ENCODE measurements around the gene TRAPPC14.

DNA sequence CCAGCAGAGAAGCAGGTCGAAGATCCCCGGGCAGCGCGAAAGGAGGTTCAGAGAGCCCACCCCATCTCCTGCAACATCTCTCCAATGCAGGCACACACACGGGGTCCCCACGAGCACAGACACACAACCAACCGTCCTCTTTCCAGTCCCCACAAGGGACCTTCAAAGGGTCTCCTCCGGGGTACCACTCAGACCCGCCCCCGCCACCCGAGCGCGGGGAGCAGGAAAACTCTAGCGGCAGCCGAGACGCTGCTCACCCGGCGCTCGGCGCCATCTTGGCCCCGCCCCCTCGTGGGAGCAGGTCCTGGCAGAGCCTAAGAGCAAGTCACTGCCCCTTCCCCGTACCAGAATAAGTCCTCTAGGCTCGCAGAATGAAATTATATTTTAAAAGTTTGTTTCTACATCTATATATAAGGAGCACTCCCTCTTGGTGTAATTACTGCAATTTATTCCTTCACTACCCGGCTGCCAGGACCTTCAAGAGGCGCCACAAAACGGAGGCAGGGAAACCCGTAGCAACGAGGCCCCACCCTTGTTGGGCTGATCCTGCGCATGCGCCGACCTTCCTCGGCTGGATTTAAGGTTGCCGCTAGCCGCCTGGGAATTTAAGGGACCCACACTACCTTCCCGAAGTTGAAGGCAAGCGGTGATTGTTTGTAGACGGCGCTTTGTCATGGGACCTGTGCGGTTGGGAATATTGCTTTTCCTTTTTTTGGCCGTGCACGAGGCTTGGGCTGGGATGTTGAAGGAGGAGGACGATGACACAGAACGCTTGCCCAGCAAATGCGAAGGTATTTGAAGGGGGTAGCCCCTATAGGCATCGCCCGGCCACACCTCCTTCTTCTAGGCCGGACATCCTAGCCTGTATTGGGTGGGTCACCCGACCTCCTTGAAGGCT is 39.2 kb downstream of the TRAPPC14 start, which contains the start of the genes CNPY4 and TAF6:
- TF ChIP-seq ZNF584 (CRISPR knock-in tag; IDR thresholded peaks at IDR 0.05; ENCODE audit: low read depth) (no peak), TRIM24 (IDR thresholded peaks at IDR 0.05) (no peak), ZNF76 (CRISPR knock-in tag; IDR thresholded peaks at IDR 0.05; ENCODE audit: borderline replicate concordance) (0 out of 2 replicates have a peak, but pooled peaks have one; percentile 47), ZNF263 (CRISPR knock-in tag; IDR thresholded peaks at IDR 0.05; ENCODE audit: borderline replicate concordance) (no peak), CBFB (CRISPR knock-in tag; IDR thresholded peaks at IDR 0.05) (no peak), ZBTB7A (IDR thresholded peaks at IDR 0.05; ENCODE audit: borderline replicate concordance, control insufficient read depth, low read depth, low read length) (peak; percentile 73; the same call in 1 of the 2 replicates), HDAC2 (IDR thresholded peaks at IDR 0.05) (peak; percentile 53; the same call in 1 of the 2 replicates), ZNF121 (CRISPR knock-in tag; conservative IDR thresholded peaks at IDR 0.05) (no peak)
- TF ChIP-seq, protein P1, sequence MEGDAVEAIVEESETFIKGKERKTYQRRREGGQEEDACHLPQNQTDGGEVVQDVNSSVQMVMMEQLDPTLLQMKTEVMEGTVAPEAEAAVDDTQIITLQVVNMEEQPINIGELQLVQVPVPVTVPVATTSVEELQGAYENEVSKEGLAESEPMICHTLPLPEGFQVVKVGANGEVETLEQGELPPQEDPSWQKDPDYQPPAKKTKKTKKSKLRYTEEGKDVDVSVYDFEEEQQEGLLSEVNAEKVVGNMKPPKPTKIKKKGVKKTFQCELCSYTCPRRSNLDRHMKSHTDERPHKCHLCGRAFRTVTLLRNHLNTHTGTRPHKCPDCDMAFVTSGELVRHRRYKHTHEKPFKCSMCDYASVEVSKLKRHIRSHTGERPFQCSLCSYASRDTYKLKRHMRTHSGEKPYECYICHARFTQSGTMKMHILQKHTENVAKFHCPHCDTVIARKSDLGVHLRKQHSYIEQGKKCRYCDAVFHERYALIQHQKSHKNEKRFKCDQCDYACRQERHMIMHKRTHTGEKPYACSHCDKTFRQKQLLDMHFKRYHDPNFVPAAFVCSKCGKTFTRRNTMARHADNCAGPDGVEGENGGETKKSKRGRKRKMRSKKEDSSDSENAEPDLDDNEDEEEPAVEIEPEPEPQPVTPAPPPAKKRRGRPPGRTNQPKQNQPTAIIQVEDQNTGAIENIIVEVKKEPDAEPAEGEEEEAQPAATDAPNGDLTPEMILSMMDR (IDR thresholded peaks at IDR 0.05 in 2 of 3, conservative IDR thresholded peaks at IDR 0.05 in 1 of 3; ENCODE audit: insufficient read depth in 2 of 3, low read depth in 1 of 3, low read length in 3 of 3), result no peak; a peak in 1 of 6 replicates
